GM21423 (cell line): Measurements from ENCODE around the gene GIGYF2.

Experiments used
- ATAC-seq: cut with Tn5 transposase; IDR thresholded peaks from one replicate; pipeline ENCODE4 v1.9.1; 2021; ENCODE audit warnings: mild to moderate bottlenecking, moderate library complexity; ENCODE audit not compliant: unreplicated experiment

GIGYF2 gene

GRCh38 chr2:232859385-232859916 is 162.3 kb downstream of the GIGYF2 start:
- ATAC-seq: no peak

GRCh38 chr2:232860593-232861241 is 163.6 kb downstream of the GIGYF2 start:
- ATAC-seq: no peak

- ATAC-seq: no peak
These were observed 164.2 kb downstream of the GIGYF2 start for GRCh38 chr2:232861353-232861752.

- ATAC-seq: no peak
These were observed 166.9 kb downstream of the GIGYF2 start for GRCh38 chr2:232863996-232864395.

- no peak for ATAC-seq
These were observed 168.0 kb downstream of the GIGYF2 start for GRCh38 chr2:232865165-232865564.

- ATAC-seq: no peak
These were observed 169.0 kb downstream of the GIGYF2 start for GRCh38 chr2:232866104-232866503.

- no peak for ATAC-seq
These were observed 172.2 kb downstream of the GIGYF2 start for GRCh38 chr2:232869138-232870017.

GRCh38 chr2:232870018-232870765 is 173.1 kb downstream of the GIGYF2 start, which contains the start of gene SNORC:
Gene SNORC (plus strand): TSS chr2:232870264. CDS start chr2:232870342, 78 bp downstream.
- no peak for ATAC-seq

GRCh38 chr2:232870766-232871371 is 173.7 kb downstream of the GIGYF2 start:
- no peak for ATAC-seq

- no peak for ATAC-seq
These were observed 174.3 kb downstream of the GIGYF2 start for GRCh38 chr2:232871418-232871834.

GRCh38 chr2:232871835-232872736 is 175.0 kb downstream of the GIGYF2 start:
- no peak for ATAC-seq

- no peak for ATAC-seq
These were observed 175.7 kb downstream of the GIGYF2 start for GRCh38 chr2:232872826-232873225.

GRCh38 chr2:232873292-232873908 is 176.3 kb downstream of the GIGYF2 start:
- ATAC-seq: no peak

GRCh38 chr2:232873909-232874641 is 176.9 kb downstream of the GIGYF2 start:
- no peak for ATAC-seq

- no peak for ATAC-seq
These were observed 177.6 kb downstream of the GIGYF2 start for GRCh38 chr2:232874677-232875223.

- no peak for ATAC-seq
These were observed 178.4 kb downstream of the GIGYF2 start for GRCh38 chr2:232875256-232876121.
